Dermis microvascular lymphatic vessel endothelial cell (primary cell): ENCODE results near the gene RBM34. TPM values are rescaled to one million over a fixed set of nuclear protein-coding genes. Genes with fewer than 3 reads are reported as not detected.
"Not testable (repeated sequence)": the region's sequence is repeated elsewhere in the genome, so short reads cannot be mapped to it uniquely, and the experiment has no call there.

Experiments
- DNase-seq, 2 donors: peaks; one replicate each; pipeline versions ENCODE4 v3.0.0 to v3.0.0-alpha.2; 2010; ENCODE audit warnings: low read depth in 2 of 2
- total RNA-seq: library from RNA; depleted of rRNA; stranded (reverse); fragments of >200 nt; gene quantifications from 2 replicates; pipeline ENCODE4 v1.2.1, GENCODE V29; 2014

The RBM34 gene
- total RNA-seq, 1 donor from 2014 or later: 32.3 TPM

DNA sequence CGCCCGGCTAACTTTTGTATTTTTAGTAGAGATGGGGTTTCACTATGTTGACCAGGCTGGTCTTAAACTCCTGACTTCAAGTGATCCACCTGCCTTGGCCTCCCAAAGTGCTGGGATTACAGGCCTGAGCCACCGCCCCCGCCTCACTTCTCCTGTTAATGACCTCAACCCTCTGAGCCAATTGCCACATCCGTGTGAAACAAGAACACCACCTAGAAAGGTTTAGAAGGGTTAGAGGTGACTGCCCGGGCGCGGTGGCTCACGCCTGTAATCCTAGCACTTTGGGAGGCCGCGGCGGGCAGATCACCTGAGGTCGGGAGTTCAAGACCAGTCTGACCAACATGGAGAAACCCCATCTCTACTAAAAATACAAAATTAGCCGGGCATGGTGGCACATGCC lies 68.6 kb downstream of the RBM34 start:
- DNase-seq: not testable (repeated sequence)

DNA sequence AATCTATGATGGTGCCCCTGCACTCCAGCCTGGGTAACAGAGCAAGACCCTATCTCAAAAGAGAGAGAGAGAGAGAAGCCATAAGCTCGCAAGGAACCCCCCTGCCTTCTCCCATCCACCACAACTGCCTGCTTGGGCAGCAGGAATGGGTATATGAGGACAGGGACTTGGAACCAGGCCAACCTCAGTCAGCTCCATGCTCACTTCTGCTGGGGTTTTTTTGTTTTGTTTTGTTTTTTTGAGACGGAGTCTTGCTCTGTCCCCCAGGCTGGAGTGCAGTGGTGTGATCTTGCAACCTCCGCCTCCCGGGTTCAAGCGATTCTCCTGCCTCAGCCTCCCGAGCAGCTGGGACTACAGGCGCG lies 69.0 kb downstream of the RBM34 start:
- not testable (repeated sequence) for DNase-seq

DNA sequence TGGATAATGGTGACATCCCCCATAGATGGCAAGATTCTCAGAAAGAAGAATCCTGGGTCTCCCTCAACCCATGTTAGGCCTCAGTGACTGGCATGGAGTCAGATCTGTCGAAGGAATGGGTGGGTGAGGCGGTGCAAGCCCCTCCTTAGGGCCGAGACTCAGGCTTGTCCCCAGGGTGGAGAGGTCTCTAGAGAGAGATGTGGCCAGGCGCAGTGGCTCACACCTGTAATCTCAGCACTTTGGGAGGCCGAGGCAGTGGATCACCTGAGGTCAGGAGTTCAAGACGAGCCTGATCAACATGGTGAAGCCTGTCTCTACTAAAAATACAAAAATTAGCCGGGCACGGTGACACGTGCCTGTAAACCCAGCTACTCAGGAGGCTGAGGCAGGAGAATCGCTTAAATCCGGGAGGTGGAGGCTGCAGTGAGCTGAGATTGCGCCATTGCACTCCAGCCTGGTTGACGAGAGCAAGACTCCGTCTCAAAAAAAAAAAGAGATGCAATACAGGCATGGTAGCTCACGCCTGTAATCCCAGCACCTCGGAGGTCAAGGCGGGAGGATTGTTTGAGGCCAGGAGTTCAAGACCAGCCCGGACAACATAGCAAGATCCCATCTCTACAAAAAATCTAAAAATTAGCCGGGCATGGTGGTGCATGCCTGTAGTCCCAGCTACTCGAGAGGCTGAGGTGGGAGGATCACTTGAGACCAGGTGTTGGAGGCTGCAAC lies 69.6 kb downstream of the RBM34 start:
- DNase-seq: not testable (repeated sequence)

DNA sequence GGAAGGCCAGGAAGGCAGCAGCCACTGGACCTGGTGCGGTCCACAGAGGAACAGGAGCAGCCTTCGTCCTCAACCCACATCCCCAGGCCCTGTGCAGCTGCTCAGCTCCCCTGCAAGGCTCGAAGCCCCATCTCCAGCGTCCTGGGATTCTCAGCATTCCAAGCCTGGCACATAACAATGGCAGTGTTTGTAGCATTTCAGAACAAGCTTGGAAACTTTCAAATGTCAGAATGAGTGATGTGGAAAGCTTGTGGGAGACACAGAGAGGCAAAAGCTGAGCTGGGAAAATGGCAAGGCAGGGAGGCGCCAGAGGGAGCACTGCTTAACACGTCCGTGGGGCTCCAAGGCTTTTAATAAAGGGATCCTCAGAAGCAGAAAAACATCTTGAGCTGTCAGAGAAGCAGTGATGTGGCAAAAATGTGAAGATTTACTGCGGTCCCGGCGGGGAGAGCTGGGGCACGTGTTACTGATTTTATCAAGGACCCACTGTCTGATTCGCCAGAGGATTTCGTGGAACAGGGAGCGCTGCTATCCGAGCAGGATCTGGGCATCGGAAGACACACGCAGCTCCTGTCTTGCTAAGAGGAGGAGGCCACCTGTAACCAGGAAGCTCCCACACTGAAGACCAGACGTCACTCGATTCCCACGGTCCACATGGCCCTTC lies 70.5 kb downstream of the RBM34 start:
- no peak for DNase-seq

DNA sequence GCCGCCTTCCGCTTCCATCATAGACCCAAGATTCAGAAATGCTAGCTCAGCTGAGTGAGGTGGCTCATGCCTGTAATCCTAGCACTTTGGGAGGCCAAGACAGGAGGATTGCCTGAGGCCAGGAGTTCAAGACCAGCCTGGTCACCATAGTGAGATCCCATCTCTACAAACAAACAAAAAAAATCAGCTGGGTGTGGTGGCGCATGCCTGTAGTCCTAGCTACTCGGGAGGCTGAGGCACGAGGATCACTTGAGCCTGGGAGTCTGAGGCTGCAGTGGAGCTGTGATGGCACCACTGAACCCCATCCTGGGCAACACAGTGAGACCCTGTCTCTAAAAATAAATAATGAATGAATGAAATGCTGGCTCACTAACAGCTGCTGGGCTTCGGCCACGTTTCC lies 72.1 kb downstream of the RBM34 start:
- DNase-seq: no peak

DNA sequence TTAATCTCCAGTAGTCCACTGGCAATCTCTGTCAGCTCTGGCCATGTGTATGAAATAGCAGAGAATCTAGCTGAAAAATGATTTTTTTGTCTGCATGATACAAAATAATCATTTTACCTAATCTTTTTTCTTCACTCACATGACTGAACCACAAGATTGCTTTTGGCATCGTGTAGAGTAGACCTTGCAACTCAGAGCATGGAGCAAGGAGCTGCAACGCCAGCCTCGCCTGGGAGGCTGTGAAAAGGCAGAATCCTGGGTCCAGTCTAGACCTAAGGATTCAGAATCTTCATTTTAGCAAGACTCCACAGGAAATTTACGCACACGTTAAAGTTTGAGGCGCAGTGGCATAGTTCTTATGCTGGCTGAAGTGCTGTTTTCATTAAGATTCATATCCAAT lies 72.6 kb downstream of the RBM34 start:
- no peak for DNase-seq

DNA sequence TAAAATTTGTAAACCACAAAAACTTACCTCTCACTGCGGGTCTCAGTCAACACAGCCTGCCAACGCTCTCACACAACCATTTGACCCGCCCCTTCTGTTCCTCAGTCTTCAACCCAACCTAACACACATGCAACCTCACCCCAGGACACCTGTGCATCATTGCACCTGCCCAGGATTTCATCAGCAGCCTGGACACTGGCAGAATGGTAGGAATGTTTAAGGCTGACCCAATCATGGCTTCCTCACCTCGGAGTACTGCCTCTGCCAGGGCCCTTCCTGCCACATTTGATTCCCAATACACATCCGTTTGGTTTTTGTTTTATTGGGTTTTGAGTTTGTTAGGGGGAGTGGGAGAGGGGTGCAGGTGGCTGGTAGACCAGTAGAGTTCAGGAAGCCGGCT lies 73.1 kb downstream of the RBM34 start:
- no peak for DNase-seq

DNA sequence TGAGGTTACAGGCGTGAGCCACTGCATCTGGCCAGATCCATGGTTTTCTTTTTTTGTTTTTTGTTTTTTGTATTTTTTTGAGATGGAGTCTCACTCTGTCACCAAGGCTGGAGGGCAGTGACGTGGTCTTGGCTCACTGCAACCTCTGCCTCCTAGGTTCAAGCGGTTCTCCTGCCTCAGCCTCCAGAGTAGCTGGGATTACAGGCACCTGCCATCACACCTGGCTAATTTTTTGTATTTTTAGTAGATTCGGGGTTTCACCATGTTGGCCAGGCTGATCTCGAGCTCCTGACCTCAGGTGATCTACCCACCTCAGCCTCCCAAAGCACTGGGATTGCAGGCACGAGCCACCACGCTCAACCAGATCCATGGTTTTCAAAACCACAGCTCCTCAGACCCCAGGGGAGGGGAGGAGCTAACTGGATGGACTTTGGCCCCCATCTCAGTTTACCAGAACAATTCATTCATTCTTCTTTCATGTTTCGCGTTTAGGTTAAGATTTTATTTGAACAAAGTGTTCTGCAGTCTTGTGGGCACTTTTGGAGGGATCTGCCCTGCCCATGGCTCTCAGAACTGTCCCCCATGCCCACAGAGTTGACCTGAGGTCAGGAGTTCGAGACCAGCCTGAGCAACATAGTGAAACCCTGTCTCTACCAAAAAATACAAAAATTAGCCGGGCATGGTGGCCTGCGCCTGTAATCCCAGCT lies 75.5 kb downstream of the RBM34 start:
- DNase-seq: not testable (repeated sequence)

Other genes starting within 250 kb of the RBM34 start
- 73.6 and 92.5 TPM in 2 replicates for gene TOMM20, start 32.4 kb downstream of the RBM34 start, total RNA-seq
- gene ARID4B, start 166.9 kb upstream of the RBM34 start, total RNA-seq: 29.8 and 44.1 TPM in 2 replicates
- gene GGPS1, start 167.3 kb upstream of the RBM34 start, total RNA-seq: 10.4 and 20.6 TPM in 2 replicates
- gene TBCE, start 206.2 kb upstream of the RBM34 start, total RNA-seq: 10.9 and 12.3 TPM in 2 replicates